ENCODE measurements around the gene GALNT2.

GALNT2 gene

GRCh38 chr1:230315099-230315498 lies 248.1 kb downstream of the GALNT2 start:
- H3K36me3 ChIP-seq (ENCODE audit: insufficient read depth, low read length): no peaks in the 10 kb centered on the region
- H3K27me3 ChIP-seq (ENCODE audit: insufficient read depth, low read length): no peaks in the 10 kb centered on the region
- H3K4me1 ChIP-seq (ENCODE audit: insufficient read depth, low read length): peaks cover 4% of the 10 kb centered on the region
- no peak overlapping the region for H3K4me3 ChIP-seq (ENCODE audit: low read length)
- peaks cover 2% of the 10 kb centered on the region for H3K9me3 ChIP-seq (ENCODE audit: low read length)
- H2AFZ ChIP-seq (ENCODE audit: low read depth, low read length): no peak overlapping the region

- Histone ChIP-seq H3K9me3 (ENCODE audit: low read length) (peaks cover 2% of the 10 kb centered on the region), H3K36me3 (ENCODE audit: insufficient read depth, low read length) (peaks cover 4% of the 10 kb centered on the region), H2AFZ (ENCODE audit: low read depth, low read length) (no peak overlapping the region), H3K27me3 (ENCODE audit: insufficient read depth, low read length) (no peaks in the 10 kb centered on the region), H3K4me1 (ENCODE audit: insufficient read depth, low read length) (no peaks in the 10 kb centered on the region), H3K4me3 (ENCODE audit: low read length) (no peak overlapping the region)
These were observed 250.1 kb downstream of the GALNT2 start for GRCh38 chr1:230316864-230317745.

- Histone ChIP-seq H3K4me3 (ENCODE audit: low read length) (no peak overlapping the region), H2AFZ (ENCODE audit: low read depth, low read length) (no peak overlapping the region), H3K4me1 (ENCODE audit: insufficient read depth, low read length) (no peaks in the 10 kb centered on the region), H3K36me3 (ENCODE audit: insufficient read depth, low read length) (peaks cover 7% of the 10 kb centered on the region), H3K27me3 (ENCODE audit: insufficient read depth, low read length) (no peaks in the 10 kb centered on the region), H3K9me3 (ENCODE audit: low read length) (peaks cover 2% of the 10 kb centered on the region)
These were observed 251.1 kb downstream of the GALNT2 start for GRCh38 chr1:230317823-230318819.

- Histone ChIP-seq H3K4me3 (ENCODE audit: low read length) (no peak overlapping the region), H3K36me3 (ENCODE audit: insufficient read depth, low read length) (peaks cover 12% of the 10 kb centered on the region), H3K4me1 (ENCODE audit: insufficient read depth, low read length) (no peaks in the 10 kb centered on the region), H3K27me3 (ENCODE audit: insufficient read depth, low read length) (no peaks in the 10 kb centered on the region), H2AFZ (ENCODE audit: low read depth, low read length) (no peak overlapping the region), H3K9me3 (ENCODE audit: low read length) (peaks cover 2% of the 10 kb centered on the region)
These were observed 252.1 kb downstream of the GALNT2 start for GRCh38 chr1:230319014-230319747.

- no peaks in the 10 kb centered on the region for H3K4me1 ChIP-seq (ENCODE audit: insufficient read depth, low read length)
- H3K27me3 ChIP-seq (ENCODE audit: insufficient read depth, low read length): no peaks in the 10 kb centered on the region
- no peak overlapping the region for H3K4me3 ChIP-seq (ENCODE audit: low read length)
- H3K36me3 ChIP-seq (ENCODE audit: insufficient read depth, low read length): peaks cover 28% of the 10 kb centered on the region
- H2AFZ ChIP-seq (ENCODE audit: low read depth, low read length): no peak overlapping the region
- H3K9me3 ChIP-seq (ENCODE audit: low read length): peaks cover 2% of the 10 kb centered on the region
These were observed 253.8 kb downstream of the GALNT2 start for GRCh38 chr1:230320804-230321203.

- no peaks in the 10 kb centered on the region for H3K4me1 ChIP-seq (ENCODE audit: insufficient read depth, low read length)
- H2AFZ ChIP-seq (ENCODE audit: low read depth, low read length): no peak overlapping the region
- H3K36me3 ChIP-seq (ENCODE audit: insufficient read depth, low read length): peaks cover 28% of the 10 kb centered on the region
- H3K4me3 ChIP-seq (ENCODE audit: low read length): no peak overlapping the region
- H3K9me3 ChIP-seq (ENCODE audit: low read length): peaks cover 2% of the 10 kb centered on the region
- H3K27me3 ChIP-seq (ENCODE audit: insufficient read depth, low read length): no peaks in the 10 kb centered on the region
These were observed 254.3 kb downstream of the GALNT2 start for GRCh38 chr1:230321341-230321740.

GRCh38 chr1:230321741-230322420 lies 254.8 kb downstream of the GALNT2 start:
- Histone ChIP-seq H3K9me3 (ENCODE audit: low read length) (peaks cover 2% of the 10 kb centered on the region), H3K36me3 (ENCODE audit: insufficient read depth, low read length) (peaks cover 29% of the 10 kb centered on the region), H2AFZ (ENCODE audit: low read depth, low read length) (no peak overlapping the region), H3K4me3 (ENCODE audit: low read length) (no peak overlapping the region), H3K27me3 (ENCODE audit: insufficient read depth, low read length) (no peaks in the 10 kb centered on the region), H3K4me1 (ENCODE audit: insufficient read depth, low read length) (no peaks in the 10 kb centered on the region)

- H3K9me3 ChIP-seq (ENCODE audit: low read length): peaks cover 2% of the 10 kb centered on the region
- no peaks in the 10 kb centered on the region for H3K4me1 ChIP-seq (ENCODE audit: insufficient read depth, low read length)
- peaks cover 32% of the 10 kb centered on the region for H3K36me3 ChIP-seq (ENCODE audit: insufficient read depth, low read length)
- no peak overlapping the region for H2AFZ ChIP-seq (ENCODE audit: low read depth, low read length)
- H3K4me3 ChIP-seq (ENCODE audit: low read length): no peak overlapping the region
- H3K27me3 ChIP-seq (ENCODE audit: insufficient read depth, low read length): no peaks in the 10 kb centered on the region
These were observed 255.4 kb downstream of the GALNT2 start for GRCh38 chr1:230322421-230322756.

GRCh38 chr1:230322967-230323547 lies 256.0 kb downstream of the GALNT2 start:
- Histone ChIP-seq H2AFZ (ENCODE audit: low read depth, low read length) (no peak overlapping the region), H3K4me3 (ENCODE audit: low read length) (no peak overlapping the region), H3K27me3 (ENCODE audit: insufficient read depth, low read length) (no peaks in the 10 kb centered on the region), H3K9me3 (ENCODE audit: low read length) (peaks cover 2% of the 10 kb centered on the region), H3K36me3 (ENCODE audit: insufficient read depth, low read length) (peaks cover 32% of the 10 kb centered on the region), H3K4me1 (ENCODE audit: insufficient read depth, low read length) (no peaks in the 10 kb centered on the region)

GRCh38 chr1:230323686-230324085 lies 256.6 kb downstream of the GALNT2 start:
- H3K4me3 ChIP-seq (ENCODE audit: low read length): no peak overlapping the region
- H3K27me3 ChIP-seq (ENCODE audit: insufficient read depth, low read length): no peaks in the 10 kb centered on the region
- no peak overlapping the region for H2AFZ ChIP-seq (ENCODE audit: low read depth, low read length)
- peaks cover 34% of the 10 kb centered on the region for H3K36me3 ChIP-seq (ENCODE audit: insufficient read depth, low read length)
- peaks cover 2% of the 10 kb centered on the region for H3K9me3 ChIP-seq (ENCODE audit: low read length)
- H3K4me1 ChIP-seq (ENCODE audit: insufficient read depth, low read length): no peaks in the 10 kb centered on the region

GRCh38 chr1:230326971-230327891 lies 260.2 kb downstream of the GALNT2 start:
- H2AFZ ChIP-seq (ENCODE audit: low read depth, low read length): no peak overlapping the region
- no peaks in the 10 kb centered on the region for H3K27me3 ChIP-seq (ENCODE audit: insufficient read depth, low read length)
- H3K9me3 ChIP-seq (ENCODE audit: low read length): no peaks in the 10 kb centered on the region
- peaks cover 3% of the 10 kb centered on the region for H3K4me1 ChIP-seq (ENCODE audit: insufficient read depth, low read length)
- H3K36me3 ChIP-seq (ENCODE audit: insufficient read depth, low read length): peaks cover 30% of the 10 kb centered on the region
- H3K4me3 ChIP-seq (ENCODE audit: low read length): no peak overlapping the region
